HPDE6-E6E7 (cell line): ENCODE measurements around the gene VPREB3.

ENCODE experiments used
- DNase-seq: peaks from one replicate; pipeline ENCODE4 v3.0.0; 2011; ENCODE audit warnings: missing footprints; ENCODE audit errors: extremely low spot score

Gene VPREB3

GRCh38 chr22:23782703-23783102, 28.5 kb upstream of the VPREB3 start:
- no peak for DNase-seq

- DNase-seq = no peak
Measured at GRCh38 chr22:23782252-23782651, 28.0 kb upstream of the VPREB3 start.

- peak; percentile 83 for DNase-seq
Measured at GRCh38 chr22:23781511-23782183, 27.4 kb upstream of the VPREB3 start.

- DNase-seq = no peak
Measured at GRCh38 chr22:23781065-23781464, 26.8 kb upstream of the VPREB3 start.

GRCh38 chr22:23780146-23780748, 26.0 kb upstream of the VPREB3 start:
- no peak for DNase-seq

- no peak for DNase-seq
Measured at GRCh38 chr22:23779731-23780130, 25.5 kb upstream of the VPREB3 start.

GRCh38 chr22:23779083-23779482, 24.9 kb upstream of the VPREB3 start:
- no peak for DNase-seq

GRCh38 chr22:23778577-23778900, 24.3 kb upstream of the VPREB3 start:
- DNase-seq = no peak

- no peak for DNase-seq
Measured at GRCh38 chr22:23777776-23778576, 23.8 kb upstream of the VPREB3 start.

GRCh38 chr22:23775779-23776375, 21.7 kb upstream of the VPREB3 start:
- no peak for DNase-seq

- DNase-seq = no peak
Measured at GRCh38 chr22:23774922-23775436, 20.8 kb upstream of the VPREB3 start.

- no peak for DNase-seq
Measured at GRCh38 chr22:23774114-23774921, 20.1 kb upstream of the VPREB3 start.

GRCh38 chr22:23773483-23774113, 19.4 kb upstream of the VPREB3 start:
- no peak for DNase-seq

GRCh38 chr22:23772649-23773473, 18.6 kb upstream of the VPREB3 start, which contains the start of gene MMP11:
MMP11 (plus strand) TSS chr22:23772849; CDS start chr22:23772871, 22 bp downstream.
- peak; percentile 34 for DNase-seq

- DNase-seq = no peak
Measured at GRCh38 chr22:23772315-23772648, 18.1 kb upstream of the VPREB3 start.

- no peak for DNase-seq
Measured at GRCh38 chr22:23769321-23769965, 15.2 kb upstream of the VPREB3 start.

GRCh38 chr22:23767673-23768548, 13.7 kb upstream of the VPREB3 start, which contains the start of gene CHCHD10:
CHCHD10 (minus strand) TSS chr22:23767972; CDS start chr22:23767874, 98 bp downstream.
- DNase-seq = peak; percentile 37

- DNase-seq = no peak
Measured at GRCh38 chr22:23767303-23767672, 13.1 kb upstream of the VPREB3 start.
